Cardiac fibroblast (primary cell): Measurements from ENCODE around the gene CMC2.

Experiments used
- DNase-seq, 2 donors: peaks; one replicate each; pipeline versions ENCODE4 v3.0.0 to v3.0.0-alpha.2; 2010; ENCODE audit warnings: low read depth in 2 of 2
- H3K4me3 ChIP-seq, 2 donors: replicated peaks in 1 of 2; 1 replicate in 1 of 2; 2 replicates in 1 of 2; pipeline ENCODE4 v1.5.1; 2011; ENCODE audit warnings: low read depth in 2 of 2, low read length in 2 of 2, mild to moderate bottlenecking in 2 of 2, moderate library complexity in 1 of 2
- TF ChIP-seq, protein P1 (sequence below): IDR thresholded peaks from one replicate; pipeline ENCODE4 v1.5.1; 2011; ENCODE audit warnings: low read depth, mild to moderate bottlenecking, low read length, inconsistent platforms

CMC2 gene

DNA sequence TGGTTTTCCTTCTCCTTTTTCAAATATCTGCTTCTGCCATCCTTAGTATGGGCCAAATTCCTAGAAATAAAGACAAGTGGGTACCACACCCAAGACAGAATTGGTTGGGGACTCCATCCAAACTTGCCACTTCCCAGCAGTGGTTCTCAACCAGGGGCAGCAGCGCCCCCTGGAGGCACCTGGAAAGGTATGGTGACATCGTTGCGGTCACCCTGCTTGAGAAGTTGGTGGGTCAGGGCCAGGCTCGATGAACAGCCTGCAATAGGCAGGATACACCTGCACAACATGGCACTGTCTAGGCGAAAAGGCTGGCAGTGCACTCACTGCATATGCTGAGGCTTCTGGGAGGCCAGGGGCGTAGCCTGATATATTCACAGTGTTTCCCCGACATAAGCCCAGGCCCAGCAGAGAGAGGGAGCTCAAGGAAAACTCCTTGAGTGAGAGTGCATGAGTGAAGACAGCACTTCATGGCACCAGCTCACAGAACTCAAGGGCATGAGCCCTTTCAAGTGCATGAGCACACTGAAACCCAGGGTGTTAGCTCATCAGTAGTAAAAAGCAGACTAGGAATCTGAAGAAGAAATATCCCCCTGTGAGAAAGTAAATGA, 57.7 kb downstream of the CMC2 start:
- H3K4me3 ChIP-seq, result no peak overlapping the region
- peak; percentile 66 to 83 for DNase-seq
- TF ChIP-seq, protein P1, sequence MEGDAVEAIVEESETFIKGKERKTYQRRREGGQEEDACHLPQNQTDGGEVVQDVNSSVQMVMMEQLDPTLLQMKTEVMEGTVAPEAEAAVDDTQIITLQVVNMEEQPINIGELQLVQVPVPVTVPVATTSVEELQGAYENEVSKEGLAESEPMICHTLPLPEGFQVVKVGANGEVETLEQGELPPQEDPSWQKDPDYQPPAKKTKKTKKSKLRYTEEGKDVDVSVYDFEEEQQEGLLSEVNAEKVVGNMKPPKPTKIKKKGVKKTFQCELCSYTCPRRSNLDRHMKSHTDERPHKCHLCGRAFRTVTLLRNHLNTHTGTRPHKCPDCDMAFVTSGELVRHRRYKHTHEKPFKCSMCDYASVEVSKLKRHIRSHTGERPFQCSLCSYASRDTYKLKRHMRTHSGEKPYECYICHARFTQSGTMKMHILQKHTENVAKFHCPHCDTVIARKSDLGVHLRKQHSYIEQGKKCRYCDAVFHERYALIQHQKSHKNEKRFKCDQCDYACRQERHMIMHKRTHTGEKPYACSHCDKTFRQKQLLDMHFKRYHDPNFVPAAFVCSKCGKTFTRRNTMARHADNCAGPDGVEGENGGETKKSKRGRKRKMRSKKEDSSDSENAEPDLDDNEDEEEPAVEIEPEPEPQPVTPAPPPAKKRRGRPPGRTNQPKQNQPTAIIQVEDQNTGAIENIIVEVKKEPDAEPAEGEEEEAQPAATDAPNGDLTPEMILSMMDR, result peak; percentile 82

DNA sequence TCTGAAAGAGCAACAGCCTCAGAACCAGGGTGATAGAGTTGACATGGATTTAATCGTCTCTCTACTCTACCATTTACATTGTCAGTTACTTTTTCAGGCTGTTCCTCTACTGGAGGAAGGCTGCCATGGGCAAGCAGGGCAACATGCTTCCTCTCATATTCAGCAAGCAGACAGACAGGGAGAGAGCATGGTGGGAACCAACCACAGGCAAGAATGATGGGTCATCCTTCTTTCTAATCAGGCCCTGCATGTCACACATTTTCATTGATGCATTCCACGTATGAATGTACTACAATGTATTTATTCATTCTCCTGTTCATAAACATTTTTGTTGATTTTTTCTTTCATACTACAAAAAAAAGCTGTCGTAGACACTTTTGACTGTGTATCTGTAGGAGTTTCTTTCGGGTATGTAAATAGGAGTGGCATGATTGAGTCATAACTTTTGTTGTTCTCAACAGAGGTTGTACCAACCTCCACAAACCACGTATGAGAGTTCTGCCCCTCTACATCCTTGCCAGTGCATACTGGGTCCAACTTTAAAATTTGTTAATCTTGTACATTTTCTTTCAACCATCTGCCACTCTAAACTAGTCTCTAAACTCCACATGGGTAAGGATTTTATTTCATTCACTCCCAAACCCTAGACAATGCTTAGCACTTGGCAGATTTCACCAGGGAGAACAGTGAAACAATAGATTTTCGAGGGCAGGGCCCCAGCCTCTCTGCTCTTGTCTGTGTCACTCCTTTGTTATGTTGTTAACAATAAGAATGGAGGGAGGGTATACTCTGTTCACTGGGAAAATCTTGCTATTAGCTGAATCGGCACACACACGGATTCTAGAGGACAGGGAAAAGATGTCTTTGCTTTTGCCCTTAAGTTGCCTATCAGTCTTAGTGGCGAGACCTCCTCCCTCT, 58.7 kb downstream of the CMC2 start:
- TF ChIP-seq, protein P1, result no peak
- peak; percentile 36 to 84 for DNase-seq
- H3K4me3 ChIP-seq, result no peak overlapping the region

DNA sequence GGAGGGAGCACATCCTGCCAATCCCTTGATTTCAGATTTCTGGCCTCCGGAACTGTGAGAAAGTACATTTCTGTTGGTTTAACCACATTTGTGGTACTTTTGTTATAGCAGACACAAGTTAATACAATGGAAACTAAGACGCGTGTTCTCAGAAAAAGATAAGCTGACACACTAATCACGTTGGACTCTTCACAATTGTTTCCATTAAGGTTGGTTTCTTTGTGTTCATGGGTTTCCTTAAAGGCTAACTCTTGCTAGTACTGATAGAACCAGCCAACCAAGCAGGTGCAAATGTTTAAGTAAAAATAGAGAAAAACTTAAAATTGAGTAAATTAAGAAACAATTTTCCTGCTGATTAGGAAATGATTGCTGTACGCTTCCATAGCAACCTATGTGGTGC, 59.4 kb downstream of the CMC2 start:
- H3K4me3 ChIP-seq, result no peak overlapping the region
- TF ChIP-seq, protein P1, result no peak
- DNase-seq, result peak in 1 of 2 donors; percentile 73

DNA sequence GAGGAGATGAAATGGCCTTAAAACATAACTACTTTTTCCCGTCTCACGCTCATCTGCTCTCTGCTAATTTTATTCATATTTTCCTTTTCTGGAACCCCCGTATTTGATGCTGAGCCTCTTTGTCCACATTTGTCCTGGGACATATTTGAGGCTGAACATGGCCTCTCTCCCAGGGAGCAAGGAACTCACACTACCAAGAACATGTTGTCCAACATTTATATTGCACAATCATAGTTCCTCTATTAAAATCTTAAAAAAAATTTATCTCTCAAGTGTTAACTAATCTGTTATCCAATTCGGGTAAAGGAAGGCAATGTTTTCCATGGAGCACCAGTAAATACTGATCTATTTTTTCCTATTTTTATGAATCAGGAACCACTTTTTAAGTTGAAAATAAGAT, 60.2 kb downstream of the CMC2 start:
- TF ChIP-seq, protein P1, result no peak
- DNase-seq, result peak in 1 of 2 donors; percentile 15
- H3K4me3 ChIP-seq, result no peak overlapping the region

DNA sequence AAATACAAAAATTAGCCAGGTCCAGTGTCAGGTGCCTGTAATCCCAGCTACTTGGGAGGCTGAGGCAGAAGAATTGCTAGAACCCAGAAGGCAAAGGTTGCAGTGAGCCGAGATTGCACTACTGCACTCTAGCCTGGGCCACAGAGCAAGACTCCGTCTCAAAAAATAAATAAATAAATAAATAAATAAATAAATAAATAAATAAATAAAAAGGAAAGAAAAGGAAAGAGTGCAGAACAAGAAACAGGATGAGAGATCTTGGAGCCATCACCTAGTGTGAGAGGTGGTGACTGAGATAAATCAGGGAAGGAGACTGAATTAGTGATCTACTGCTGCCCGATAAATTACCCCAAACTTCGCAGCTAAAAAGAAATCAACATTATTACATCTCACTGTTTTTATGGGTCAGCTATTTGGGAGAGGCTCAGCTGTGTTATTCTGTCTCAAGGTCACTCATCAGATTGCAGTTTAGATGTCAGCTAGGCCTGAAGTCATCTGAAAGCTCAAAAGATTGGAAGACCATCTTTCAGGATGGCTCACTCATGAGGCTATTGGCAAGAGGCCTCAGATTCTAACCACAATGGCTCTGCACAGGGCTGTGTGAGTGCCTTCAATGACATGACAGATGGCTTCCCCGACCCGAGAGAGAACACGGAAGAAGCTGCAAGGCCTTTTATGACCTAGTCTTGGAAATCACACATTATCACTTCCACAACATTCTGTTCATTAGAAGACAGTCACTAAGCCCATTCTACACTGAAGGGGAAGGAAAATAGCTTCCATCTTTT, 66.4 kb downstream of the CMC2 start:
- TF ChIP-seq, protein P1, result no peak
- DNase-seq, result no peak
- H3K4me3 ChIP-seq, result no peak overlapping the region

DNA sequence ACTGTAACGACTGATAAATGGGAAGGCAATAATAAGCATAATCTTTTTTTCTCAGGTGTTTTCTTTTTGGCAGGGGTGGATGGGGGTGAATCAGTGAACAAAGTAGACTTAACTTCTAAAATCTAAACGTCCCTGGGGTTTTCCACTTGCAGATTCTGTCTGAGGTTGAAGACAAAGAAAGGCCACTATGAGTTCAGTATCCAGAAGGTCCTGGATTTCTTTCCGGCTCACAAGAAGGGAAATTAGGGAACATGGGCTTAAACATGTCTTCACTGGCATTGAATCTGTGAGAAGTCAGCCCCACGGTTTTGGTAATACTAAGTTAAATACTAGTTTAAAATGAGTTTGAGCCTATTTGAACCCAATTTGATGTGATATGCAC, 67.8 kb downstream of the CMC2 start:
- H3K4me3 ChIP-seq, result peak overlapping the region in 1 of 2 donors; percentile 8
- no peak for DNase-seq
- TF ChIP-seq, protein P1, result no peak
